Right lobe of liver (tissue), 6 donors: ENCODE measurements around the gene PRDM12. TPM values are rescaled to one million over a fixed set of nuclear protein-coding genes. Genes with fewer than 3 reads are reported as not detected.
A peak's percentile ranks its signal among the peaks of the same experiment; 100 is the strongest.
"Not testable (repeated sequence)": the region's sequence is repeated elsewhere in the genome, so short reads cannot be mapped to it uniquely, and the experiment has no call there.

Experiments used
- ATAC-seq, 4 donors: fragments of 200-7000 bp; cut with Tn5 transposase; one replicate each; pipeline ENCODE4 v1.9.1; 2020; ENCODE audit warnings: mild to moderate bottlenecking in 4 of 4, moderate library complexity in 4 of 4
- DNase-seq, 3 donors: peaks; one replicate each; pipeline ENCODE4 v3.0.0-alpha.2; 2020
- H3K27ac ChIP-seq, 3 donors: fragments of 200-600 bp; one replicate each; pipeline ENCODE4 v1.8.0; 2022
- H3K27me3 ChIP-seq, 2 donors: fragments of 200-600 bp; one replicate each; pipeline ENCODE4 v1.8.0; 2022
- H3K36me3 ChIP-seq, 4 donors: fragments of 200-600 bp; sonication (generic) in 1 of 4; one replicate each; pipeline versions ENCODE4 v1.5.1 to v1.8.0; 2017 to 2022; ENCODE audit warnings: control low read depth in 1 of 4
- H3K4me1 ChIP-seq, 4 donors: fragments of 200-600 bp; sonication (generic) in 1 of 4; one replicate each; pipeline versions ENCODE4 v1.5.1 to v1.8.0; 2017 to 2022; ENCODE audit warnings: control low read depth in 1 of 4
- H3K4me3 ChIP-seq, 3 donors: fragments of 200-600 bp; one replicate each; pipeline ENCODE4 v1.8.0; 2022
- H3K9me3 ChIP-seq, 4 donors: fragments of 200-600 bp; sonication (generic) in 1 of 4; one replicate each; pipeline versions ENCODE4 v1.5.1 to v1.8.0; 2017 to 2022; ENCODE audit warnings: control low read depth in 1 of 4
- POLR2A ChIP-seq: fragments of 450-650 bp; IDR thresholded peaks from one replicate; pipeline ENCODE4 v1.6.1; 2017; ENCODE audit warnings: antibody characterized with exemption, mild to moderate bottlenecking
- WGBS: methylation state at CpG from one replicate; pipeline ENCODE4 v1.1.6; 2018; ENCODE audit warnings: low coverage, low lambda C conversion rate; ENCODE audit not compliant: insufficient coverage; ENCODE audit errors: missing lambda C conversion rate; 5-methylcytosine and 5-hydroxymethylcytosine counted together
- intact Hi-C, 2 donors: fragments of 100-400 bp; cut with DNase I; formaldehyde crosslinking; loops; one replicate each; pipeline versions ENCODE4 v1.11.2 to v1.14.1; 2022
- total RNA-seq, 6 experiments: library from RNA; depleted of rRNA in 2 of 6; stranded (reverse); fragments of >200 nt in 2 of 6; fragmentation: NEBNext Ultra II Directional in 3 of 6; extraction: Animal tissue kit (Norgen Biotek cat#: 25700) in 3 of 6; gene quantifications; one replicate each; pipeline versions ENCODE4 v1.1.0 to v1.2.4, GENCODE V29; 2016 to 2023
- TF ChIP-seq, protein P1 (sequence below), 4 donors: fragments of 200-600 bp in 3 of 4; fragments of 450-650 bp in 1 of 4; IDR thresholded peaks; one replicate each; pipeline versions ENCODE4 v1.5.1 to v1.8.0; 2016 to 2022; ENCODE audit warnings: antibody characterized with exemption in 4 of 4, mild to moderate bottlenecking in 2 of 4
- donor health status: DM: no; HTN: yes; CAD: no.
- donor health status: DM: no; HTN: no; CAD: no.
- donor health status: DM: no; HTN: no; CAD: no.
- donor health status: DM: no; HTN: yes; CAD: no.
- donor health status: DM: no; HTN: yes; CAD: no.

PRDM12 gene
- total RNA-seq, 6 experiments from 2014 or later = 0.15 TPM; not detected in 5

DNA sequence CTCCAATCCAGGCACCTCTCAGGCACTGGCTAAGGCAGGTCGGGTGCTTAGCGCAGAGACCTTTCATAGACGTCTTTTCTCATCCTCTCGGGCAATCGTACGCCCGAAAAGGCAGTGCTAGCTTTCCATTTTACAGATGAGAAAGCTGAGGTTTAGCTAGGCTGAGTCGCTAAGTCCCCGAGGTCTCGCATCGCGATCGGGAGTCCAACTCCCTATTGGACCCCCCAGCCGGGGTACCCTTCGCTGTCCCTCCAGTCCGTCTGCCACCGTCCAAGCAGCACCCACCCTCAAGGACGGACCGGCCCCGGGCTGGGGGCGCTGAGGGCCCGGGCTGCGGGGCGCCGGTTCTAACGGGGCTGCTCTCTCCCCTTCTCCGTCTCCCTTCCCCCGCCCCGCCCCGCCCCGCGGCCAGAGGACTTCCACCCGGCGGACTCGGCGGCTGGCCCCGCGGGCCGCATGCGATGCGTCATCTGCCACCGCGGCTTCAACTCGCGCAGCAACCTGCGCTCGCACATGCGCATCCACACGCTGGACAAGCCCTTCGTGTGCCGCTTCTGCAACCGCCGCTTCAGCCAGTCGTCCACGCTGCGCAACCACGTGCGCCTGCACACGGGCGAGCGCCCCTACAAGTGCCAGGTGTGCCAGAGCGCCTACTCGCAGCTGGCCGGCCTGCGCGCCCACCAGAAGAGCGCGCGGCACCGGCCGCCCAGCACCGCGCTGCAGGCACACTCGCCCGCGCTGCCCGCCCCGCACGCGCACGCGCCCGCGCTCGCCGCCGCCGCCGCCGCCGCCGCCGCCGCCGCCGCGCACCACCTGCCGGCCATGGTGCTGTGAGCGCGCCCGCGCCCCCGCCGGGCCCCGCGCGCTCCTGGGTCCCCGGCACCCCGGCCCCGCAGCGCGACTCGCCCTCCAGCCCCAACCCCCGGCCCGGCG, 16.7 kb downstream of the PRDM12 start:
- intact Hi-C loops = loop anchor here in 1 of 2 donors (5.0 kb wide), 1 partner anchor 219 kb away; no protein-coding TSS in a partner anchor
- Histone ChIP-seq H3K4me1 (peaks cover 0 to 24% (median 0%) of the 10 kb centered on the region in 4 donors), H3K27me3 (no peaks in the 10 kb centered on the region), H3K36me3 (no peaks in the 10 kb centered on the region), H3K27ac (peak overlapping the region in 1 of 3 donors; percentile 57), H3K9me3 (no peaks in the 10 kb centered on the region), H3K4me3 (peak overlapping the region; percentile 57 to 59 (median 58))
- 14% methylated on average over 21 of the region's 116 CpGs for WGBS
- ATAC-seq (peak; percentile 71 to 81 (median 76)), DNase-seq (peak; percentile 90 to 91 (median 91))
- TF ChIP-seq, protein P1, sequence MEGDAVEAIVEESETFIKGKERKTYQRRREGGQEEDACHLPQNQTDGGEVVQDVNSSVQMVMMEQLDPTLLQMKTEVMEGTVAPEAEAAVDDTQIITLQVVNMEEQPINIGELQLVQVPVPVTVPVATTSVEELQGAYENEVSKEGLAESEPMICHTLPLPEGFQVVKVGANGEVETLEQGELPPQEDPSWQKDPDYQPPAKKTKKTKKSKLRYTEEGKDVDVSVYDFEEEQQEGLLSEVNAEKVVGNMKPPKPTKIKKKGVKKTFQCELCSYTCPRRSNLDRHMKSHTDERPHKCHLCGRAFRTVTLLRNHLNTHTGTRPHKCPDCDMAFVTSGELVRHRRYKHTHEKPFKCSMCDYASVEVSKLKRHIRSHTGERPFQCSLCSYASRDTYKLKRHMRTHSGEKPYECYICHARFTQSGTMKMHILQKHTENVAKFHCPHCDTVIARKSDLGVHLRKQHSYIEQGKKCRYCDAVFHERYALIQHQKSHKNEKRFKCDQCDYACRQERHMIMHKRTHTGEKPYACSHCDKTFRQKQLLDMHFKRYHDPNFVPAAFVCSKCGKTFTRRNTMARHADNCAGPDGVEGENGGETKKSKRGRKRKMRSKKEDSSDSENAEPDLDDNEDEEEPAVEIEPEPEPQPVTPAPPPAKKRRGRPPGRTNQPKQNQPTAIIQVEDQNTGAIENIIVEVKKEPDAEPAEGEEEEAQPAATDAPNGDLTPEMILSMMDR (IDR thresholded peaks at IDR 0.05) = no peak
- TF ChIP-seq POLR2A = peak; percentile 31

DNA sequence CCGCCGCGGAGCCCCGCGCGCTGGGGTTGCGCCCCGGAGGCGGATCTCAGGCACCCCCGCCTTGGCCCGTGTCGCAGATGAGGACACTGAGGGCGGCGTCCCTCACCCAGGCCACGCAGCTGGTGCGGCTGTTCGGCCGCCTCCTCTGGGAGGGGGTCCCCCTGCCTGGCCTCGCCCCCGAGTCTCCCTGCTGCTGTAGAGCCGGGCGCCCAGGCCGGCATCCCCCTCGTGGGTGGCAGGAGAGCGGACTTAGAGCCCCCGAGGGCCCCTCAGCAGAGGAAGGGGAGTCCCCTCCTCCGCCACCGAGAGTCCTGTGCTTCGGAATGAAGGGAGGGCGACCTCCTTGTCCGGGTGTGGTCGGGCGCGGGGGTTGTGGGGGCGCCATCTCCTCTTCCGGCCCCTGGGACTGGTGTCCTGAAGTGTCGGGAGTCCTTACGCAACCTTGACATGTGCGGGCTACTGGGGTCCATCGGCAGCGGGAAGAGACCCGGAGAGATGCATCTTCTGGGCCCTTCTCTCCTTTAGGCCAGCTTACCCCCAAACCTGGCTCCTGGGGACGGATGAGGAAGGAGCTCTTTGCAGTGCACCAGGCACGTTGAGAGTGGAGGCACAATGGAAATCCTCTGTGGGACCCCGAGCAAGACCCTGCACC, 17.5 kb downstream of the PRDM12 start:
- no peaks in the 10 kb centered on the region for H3K36me3 ChIP-seq
- ATAC-seq (peak; percentile 9 to 22 (median 12)), DNase-seq (peak in 1 of 3 donors; percentile 54)
- TF ChIP-seq, protein P1 (IDR thresholded peaks at IDR 0.05) = no peak
- no peak for TF ChIP-seq POLR2A
- H3K27ac ChIP-seq = peak overlapping the region in 1 of 3 donors; percentile 54
- H3K4me1 ChIP-seq = peaks cover 0 to 24% (median 0%) of the 10 kb centered on the region in 4 donors
- peak overlapping the region; percentile 57 to 59 (median 58) for H3K4me3 ChIP-seq
- H3K27me3 ChIP-seq = no peaks in the 10 kb centered on the region
- 0% methylated on average over 5 of the region's 45 CpGs for WGBS
- intact Hi-C loops = loop anchor here (2.0 to 5.0 kb wide), 2 partner anchors 220 to 221 kb away; no protein-coding TSS in a partner anchor
- no peaks in the 10 kb centered on the region for H3K9me3 ChIP-seq

DNA sequence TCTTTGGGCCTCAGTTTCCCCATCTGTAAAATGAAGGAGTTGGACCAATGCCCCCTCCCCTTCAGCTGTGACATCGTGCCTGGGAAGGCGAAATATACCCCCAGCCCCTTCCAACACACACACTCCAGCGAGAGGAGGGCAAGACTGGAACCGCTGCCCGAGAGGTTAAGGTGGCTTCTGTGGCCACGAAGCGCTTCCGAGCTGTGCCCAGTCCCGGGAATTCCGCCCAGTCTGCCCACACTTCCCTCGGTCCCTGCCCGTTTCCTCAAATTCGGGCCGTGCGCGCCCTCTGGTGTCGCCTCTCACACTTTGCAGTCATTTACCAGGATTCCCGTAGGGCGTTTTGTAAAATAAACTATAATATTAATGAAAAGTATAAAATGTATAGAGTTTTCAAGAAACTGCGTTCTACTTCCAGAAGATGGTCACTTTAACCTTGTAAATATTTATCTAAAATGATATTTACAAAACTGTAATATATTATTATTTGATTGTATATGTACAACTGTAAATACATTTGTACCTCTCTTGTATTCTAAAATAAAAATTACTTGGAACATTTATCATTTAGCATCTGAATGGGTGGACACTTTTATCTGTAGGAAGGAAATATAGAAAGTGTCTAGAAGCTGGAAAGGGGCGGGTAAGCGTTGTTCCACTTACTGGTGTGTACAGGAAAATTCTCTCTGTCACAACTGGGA, 18.2 kb downstream of the PRDM12 start:
- Histone ChIP-seq H3K27ac (peak overlapping the region in 1 of 3 donors; percentile 54), H3K9me3 (no peaks in the 10 kb centered on the region), H3K27me3 (no peaks in the 10 kb centered on the region), H3K4me3 (peak overlapping the region in 2 of 3 donors; percentile 57 to 59), H3K4me1 (peaks cover 0 to 24% (median 0%) of the 10 kb centered on the region in 4 donors), H3K36me3 (no peaks in the 10 kb centered on the region)
- peak; percentile 81 to 84 (median 82) for ATAC-seq
- 4% methylated on average over 22 of the region's 22 CpGs for WGBS
- peak; percentile 86 to 91 (median 91) for DNase-seq
- TF ChIP-seq, protein P1 (IDR thresholded peaks at IDR 0.05) = peak; percentile 68 to 89 (median 82)
- TF ChIP-seq POLR2A = peak; percentile 55
- intact Hi-C loops = loop anchor here (2.0 to 5.0 kb wide), 2 partner anchors 220 to 222 kb away; no protein-coding TSS in a partner anchor

DNA sequence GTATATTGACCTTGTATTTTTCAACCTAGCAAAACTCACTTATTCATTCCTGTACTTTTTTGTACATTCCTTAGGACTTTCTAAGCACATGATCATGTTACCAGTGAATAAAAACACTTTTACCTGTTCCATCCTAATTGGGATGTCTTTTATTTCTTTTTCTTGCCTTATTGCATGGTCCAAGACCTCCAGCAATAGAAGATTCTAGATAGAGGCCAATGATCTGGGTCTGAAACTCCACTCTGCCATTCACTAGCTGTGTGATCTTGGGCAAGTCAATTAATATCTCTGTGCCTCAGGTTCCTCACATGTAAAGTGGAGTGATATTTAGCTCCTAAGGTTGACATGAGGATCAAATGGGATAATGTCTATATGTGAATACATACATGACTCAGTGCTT, 20.7 kb downstream of the PRDM12 start:
- Histone ChIP-seq H3K27ac (no peak overlapping the region), H3K4me3 (no peak overlapping the region), H3K4me1 (peaks cover 0 to 24% (median 0%) of the 10 kb centered on the region in 4 donors), H3K9me3 (no peaks in the 10 kb centered on the region), H3K27me3 (no peaks in the 10 kb centered on the region), H3K36me3 (no peaks in the 10 kb centered on the region)
- intact Hi-C loops = no loop called here
- TF ChIP-seq POLR2A = no peak
- TF ChIP-seq, protein P1 (IDR thresholded peaks at IDR 0.05) = no peak
- no peak for ATAC-seq
- DNase-seq = no peak

DNA sequence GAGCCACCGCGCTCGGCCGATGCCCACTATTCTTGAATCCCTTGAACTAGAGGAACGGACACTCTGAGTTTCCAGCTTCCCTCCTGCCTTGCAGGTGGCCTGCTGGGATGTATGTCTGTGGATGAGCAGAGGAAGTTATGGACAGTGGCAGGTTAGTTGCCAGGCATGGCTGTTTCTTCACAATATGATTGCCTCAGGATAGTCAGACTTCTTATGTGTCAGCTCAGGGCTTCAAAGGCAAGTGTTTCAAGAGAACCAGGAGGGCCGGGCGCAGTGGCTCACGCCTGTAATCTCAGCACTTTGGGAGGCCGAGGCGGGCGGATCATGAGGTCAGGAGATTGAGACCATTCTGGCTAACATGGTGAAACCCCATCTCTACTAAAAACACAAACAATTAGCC, 21.6 kb downstream of the PRDM12 start:
- H3K36me3 ChIP-seq, H3K4me3 ChIP-seq, intact Hi-C loops, ATAC-seq, DNase-seq, H3K27ac ChIP-seq, H3K27me3 ChIP-seq, H3K9me3 ChIP-seq: not testable (repeated sequence)
- peaks cover 0 to 21% (median 0%) of the 10 kb centered on the region in 4 donors for H3K4me1 ChIP-seq
- 95% methylated on average over 7 of the region's 11 CpGs for WGBS
